Fibroblast of skin of right quadriceps (primary cell): Measurements from ENCODE around the gene ACOX3.

Experiments
- DNase-seq: peaks from one replicate; pipeline ENCODE4 v3.0.0-alpha.2; 2013

The ACOX3 gene

DNA sequence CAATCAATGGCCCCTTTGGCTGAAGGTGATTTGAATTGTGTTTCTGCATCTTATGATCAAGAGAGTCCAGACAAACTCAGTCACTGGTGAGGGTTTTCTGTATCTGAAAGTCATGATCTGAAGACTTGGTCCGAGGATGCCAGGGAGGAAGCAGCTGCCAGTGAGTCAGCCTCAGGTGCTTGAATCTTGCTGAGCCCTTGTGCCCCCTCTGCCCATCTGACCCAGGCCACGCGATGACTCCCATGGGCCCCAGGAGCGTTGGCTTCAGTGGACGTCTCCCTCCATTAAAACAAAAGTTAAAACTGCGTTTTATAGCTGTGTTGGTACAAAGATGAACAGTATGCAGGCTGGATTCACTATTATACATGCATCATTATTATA, 109.0 kb downstream of the ACOX3 start:
- DNase-seq: no peak

DNA sequence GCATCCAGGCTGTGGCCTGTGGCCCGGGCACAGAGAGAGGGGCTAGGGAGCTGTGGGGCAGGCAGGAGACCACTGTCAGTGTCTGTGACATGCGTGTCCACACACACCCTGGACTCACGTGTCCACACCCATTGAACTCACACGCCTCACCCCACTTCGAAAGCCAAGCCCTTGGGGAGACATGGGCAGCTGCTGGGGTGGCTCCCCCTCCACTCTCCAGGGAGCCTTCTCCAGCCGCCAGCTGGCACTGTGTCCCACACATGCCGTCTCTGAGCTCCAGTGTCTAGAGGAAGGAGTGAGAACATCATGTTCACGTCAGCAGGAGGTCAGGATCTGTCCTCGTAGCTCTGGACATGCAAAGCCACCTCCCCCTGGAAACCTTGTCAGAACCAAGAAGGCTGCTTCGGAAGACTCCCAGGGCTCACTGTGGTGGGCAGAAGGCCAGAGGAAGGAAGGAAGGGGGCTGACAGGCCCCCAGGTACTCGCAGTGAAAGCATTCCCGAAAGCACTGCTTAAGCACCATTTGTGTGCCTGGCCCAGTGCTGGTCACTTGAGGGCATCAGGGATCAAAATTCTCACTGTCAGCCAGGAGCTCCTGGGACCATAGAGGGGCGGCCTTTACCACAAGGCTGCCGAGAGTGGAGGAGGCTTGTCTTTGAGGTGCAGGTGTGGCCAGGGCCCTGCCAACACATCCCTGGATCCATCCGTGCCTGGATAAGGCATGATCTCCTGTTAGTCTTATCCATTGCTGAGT, 109.5 kb downstream of the ACOX3 start:
- DNase-seq: no peak

DNA sequence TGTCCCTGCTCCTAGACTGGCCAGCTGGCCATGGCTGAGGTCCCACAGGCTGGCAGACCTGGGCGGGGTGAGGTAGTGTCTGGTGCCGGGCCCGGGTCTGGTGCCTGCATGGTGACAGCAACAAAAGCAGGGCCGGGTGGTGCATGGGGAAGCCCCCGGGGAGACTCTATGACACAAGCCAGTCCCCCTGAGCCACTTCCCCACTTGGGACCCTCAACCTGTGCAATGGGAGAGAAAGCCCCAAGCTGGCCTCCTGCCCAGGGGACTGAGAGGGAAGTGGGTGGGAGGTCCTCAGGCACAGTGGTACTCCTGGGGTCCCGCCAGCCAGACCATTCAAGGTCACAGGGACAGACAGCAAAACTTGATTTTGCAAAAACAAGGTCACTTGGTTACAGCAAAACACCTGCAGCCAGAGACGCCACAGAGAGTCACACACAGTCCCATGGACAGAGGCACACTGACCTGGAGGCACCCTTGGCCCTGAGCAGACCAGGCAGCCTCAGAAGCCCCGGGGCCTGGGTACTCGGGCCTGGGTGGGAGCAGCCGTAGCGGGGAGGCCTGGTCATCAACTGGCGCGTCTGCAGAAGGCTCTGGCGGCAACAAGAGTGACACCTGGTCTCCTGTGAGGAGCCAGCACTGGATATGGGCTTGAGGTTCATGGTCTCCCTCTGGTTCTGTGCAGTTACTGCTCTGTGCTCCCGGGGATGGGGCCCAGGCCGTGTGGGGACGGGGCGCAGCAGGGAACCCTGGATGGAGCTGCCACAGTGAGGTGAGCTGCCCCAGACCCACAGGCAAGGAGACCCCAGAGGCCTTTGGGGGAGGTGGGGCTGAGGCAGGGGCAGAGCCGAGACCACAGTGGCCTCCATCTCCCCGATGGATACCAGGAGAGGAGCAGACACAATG, 110.4 kb downstream of the ACOX3 start:
- no peak for DNase-seq

DNA sequence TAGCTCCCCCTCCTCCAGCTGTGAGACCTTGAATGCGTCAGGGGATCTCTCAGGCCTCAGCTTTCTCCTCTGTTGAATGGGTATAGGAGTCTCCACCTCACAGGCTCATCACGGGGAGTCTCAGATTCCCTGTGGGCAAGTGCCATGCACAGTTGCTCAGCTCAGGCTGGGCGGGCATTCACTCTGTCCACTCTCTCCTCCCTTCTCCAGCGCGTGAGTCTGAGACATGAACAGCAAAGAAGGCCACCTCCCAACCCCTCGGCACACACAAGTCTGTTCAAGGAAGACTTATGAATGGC, 111.0 kb downstream of the ACOX3 start:
- no peak for DNase-seq

DNA sequence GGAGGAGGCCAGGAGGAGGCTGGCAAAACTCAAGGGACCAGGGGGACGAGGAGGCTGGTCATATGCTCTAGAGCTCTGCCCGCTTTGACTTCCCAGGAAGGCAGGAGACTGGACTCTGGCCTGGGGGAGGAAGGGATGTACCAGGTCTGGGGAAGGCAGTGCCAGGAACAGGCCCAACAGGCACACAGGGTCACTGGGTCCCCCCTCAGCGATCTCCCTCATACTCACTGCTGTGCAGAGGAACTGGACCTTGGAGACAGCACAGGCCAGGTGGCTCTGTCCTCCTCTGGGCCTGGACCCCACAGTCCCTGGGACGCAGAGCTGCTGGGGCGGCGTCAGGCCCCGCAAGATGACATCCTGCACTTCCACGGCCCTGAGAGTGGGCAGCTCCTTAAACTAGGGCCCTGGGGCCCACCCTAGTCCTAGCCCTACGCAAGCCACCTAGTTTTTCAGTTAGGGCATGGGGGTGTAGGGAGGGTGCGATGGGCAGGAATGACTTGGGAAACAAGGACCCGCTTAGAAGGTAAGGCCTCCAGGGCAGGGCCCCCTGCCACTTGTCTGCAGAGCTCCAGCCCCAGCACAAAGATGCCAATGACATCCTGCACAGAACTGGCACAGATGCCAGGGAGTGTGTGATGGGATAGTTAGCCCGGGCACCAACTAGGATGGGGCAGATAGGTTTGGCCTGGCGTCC, 111.5 kb downstream of the ACOX3 start:
- DNase-seq: no peak

DNA sequence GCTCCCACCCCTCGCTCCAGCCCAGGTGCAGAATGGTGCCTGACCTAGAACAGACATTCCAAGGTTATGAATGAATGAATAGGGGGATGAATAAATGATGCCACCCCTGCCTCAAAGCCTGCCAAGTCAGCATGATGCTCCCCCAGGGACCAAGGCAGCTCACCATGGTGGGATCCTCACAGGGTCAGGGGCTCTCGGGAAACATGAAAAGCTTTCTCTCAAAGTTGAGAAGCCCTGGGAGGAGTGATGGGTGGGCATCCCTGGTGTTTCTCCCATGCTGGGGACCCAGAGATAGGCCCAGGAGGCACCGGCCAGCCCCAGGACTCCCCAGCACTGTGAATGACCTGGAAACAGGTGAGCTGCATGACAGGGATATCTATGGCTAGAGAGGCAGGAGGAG, 112.1 kb downstream of the ACOX3 start:
- no peak for DNase-seq

DNA sequence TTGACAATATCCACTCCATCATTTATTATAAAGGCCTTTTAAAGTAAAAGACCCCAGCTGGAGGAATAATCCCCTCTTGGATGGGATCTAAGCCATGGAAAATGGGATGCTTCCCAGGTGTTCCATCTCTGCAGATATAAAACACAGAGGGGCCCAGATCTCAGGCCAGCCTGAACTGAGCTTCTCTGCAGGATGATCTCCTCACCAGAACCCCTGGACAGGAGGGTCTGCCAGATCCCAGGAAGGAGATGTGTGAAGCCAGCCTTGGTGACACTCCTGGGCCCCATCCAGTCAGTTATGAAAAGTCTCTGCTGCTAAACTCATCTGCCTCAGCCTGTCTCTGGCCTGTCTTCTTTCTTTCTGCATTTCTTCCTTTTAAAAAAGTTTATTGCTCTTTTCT, 114.3 kb downstream of the ACOX3 start:
- no peak for DNase-seq

GRCh38 chr4:8325291-8325973, 115.1 kb downstream of the ACOX3 start:
- no peak for DNase-seq

- no peak for DNase-seq
These were observed 115.8 kb downstream of the ACOX3 start for GRCh38 chr4:8324640-8325239.

GRCh38 chr4:8323947-8324555, 116.5 kb downstream of the ACOX3 start:
- DNase-seq: no peak

DNA sequence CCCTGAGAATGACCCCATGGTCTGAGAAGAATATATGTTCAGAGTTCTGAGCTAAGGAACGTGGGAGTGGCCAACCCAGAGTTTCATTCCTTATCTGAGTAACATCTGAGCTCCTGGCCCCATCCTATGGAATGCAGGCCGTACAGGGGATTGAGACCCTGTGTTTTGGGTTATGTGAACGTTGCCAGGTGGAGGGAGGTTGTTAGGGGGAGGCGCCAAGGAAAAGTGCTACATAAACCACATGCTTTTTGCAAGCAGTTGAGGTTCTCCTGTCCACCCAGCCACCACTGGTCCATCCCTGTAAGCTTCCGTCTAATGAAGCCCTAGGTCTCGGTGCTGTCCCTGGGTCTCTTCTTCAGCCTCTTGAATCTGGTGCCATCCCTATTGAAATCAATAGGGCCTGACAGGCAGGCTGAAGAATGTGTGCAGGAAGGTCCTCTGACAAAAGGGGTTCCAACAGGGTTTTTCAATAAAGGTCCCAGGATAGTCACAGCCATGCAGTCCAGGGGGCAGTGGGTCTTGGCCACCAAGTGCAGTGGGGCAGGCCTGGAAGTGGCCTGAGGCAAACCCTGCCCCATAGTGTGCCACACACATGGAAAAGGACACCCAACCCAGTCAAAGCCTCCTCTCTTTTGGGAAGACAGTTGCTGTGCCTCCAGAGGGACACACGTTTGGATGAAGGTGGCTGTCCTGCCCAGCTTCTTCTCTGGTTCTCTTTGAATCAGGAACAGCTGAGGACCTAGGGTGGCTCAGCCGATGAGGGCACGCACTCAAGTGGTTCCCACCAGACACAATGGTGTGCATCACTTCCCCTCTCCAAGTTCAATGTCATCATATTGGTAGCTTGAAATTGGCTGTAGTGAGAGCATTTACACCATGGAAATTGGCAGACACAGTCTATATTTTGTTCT, 117.5 kb downstream of the ACOX3 start:
- DNase-seq: no peak

DNA sequence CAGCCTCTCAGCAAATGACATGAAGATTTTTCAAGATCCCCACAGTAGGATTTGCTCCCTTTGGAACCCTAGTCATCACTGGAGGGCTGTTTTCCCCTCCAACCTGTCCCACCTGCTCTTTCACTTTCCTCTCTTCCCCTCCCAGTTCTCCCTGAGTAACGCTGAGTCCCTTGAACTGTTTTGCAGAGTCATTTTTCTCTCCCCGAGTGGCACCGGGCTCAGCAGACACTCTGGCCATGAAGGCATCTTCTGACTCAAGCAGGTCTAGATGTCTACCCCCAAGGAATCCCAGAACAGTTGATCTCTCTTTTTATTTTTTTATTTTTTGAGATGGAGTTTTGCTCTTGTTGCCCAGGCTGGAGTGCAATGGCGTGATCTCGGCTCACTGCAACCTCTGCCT, 118.8 kb downstream of the ACOX3 start:
- DNase-seq: no peak

- DNase-seq: no peak
These were observed 119.3 kb downstream of the ACOX3 start for GRCh38 chr4:8321220-8321619.

- no peak for DNase-seq
These were observed 120.2 kb downstream of the ACOX3 start for GRCh38 chr4:8320386-8320750.

GRCh38 chr4:8319731-8320385, 120.7 kb downstream of the ACOX3 start:
- no peak for DNase-seq

DNA sequence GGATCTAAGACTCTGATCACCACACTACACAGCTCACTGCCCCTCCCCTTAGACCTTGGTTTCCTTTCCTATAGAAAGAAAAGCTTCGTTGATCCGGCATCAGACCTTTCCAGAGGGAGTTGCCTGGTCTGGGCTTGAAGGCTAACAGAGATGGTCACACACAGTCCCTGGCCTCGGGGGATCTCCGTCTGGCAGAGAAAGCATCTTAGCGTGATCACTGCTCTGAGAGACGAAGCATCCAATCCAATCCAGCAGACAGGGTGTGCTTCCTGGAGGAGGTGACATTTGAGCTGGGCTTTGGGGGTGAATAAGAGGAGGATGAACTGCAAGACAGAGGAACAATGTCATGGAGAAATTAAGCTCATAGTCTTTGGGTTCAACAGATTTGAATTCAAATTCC, 121.5 kb downstream of the ACOX3 start:
- DNase-seq: no peak

DNA sequence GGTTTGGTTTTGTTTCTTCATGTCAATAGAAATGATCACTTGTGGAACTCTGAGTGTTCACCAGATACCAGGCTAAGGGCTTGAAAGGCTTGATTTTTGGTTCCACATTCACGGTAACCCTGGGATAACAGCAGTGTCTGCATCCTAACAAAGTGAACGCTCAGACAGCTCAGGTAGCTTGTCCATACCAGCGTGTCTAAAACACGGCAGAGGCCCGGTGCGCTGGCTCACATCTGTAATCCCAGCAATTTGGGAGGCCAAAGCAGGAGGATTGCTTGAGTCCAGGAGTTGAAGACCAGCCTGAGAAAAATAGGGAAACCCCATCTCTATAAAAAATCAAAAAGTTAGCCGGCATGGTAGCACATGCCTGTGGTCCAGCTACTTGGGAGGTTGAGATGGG, 122.0 kb downstream of the ACOX3 start:
- DNase-seq: no peak

- DNase-seq: no peak
These were observed 123.0 kb downstream of the ACOX3 start for GRCh38 chr4:8317474-8317873.

DNA sequence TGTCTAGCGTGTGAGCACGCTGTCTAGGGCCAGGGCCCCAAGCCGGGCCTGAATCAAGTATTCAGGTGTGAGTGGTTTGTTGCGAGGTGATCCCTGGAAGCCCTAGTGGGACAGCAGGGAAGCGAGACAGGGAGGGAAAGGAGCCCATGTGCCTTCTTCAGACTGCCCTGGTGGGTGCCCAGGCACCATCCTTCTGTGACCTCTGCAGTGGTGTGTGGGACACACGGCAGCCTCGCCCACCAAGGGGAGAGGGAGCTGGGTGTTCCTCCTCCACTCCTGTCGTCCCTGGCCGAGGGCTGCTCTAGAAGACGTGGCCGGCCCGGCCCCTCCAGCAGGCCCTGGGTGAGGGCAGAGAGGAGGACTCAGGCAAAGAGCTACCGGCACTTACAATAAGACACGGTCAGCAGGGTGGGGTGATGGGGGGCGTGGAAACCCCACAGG, 123.6 kb downstream of the ACOX3 start:
- DNase-seq: no peak
